Measurements from ENCODE around the gene RXRA.
A peak's percentile ranks its signal among the peaks of the same experiment; 100 is the strongest.

The RXRA gene

DNA sequence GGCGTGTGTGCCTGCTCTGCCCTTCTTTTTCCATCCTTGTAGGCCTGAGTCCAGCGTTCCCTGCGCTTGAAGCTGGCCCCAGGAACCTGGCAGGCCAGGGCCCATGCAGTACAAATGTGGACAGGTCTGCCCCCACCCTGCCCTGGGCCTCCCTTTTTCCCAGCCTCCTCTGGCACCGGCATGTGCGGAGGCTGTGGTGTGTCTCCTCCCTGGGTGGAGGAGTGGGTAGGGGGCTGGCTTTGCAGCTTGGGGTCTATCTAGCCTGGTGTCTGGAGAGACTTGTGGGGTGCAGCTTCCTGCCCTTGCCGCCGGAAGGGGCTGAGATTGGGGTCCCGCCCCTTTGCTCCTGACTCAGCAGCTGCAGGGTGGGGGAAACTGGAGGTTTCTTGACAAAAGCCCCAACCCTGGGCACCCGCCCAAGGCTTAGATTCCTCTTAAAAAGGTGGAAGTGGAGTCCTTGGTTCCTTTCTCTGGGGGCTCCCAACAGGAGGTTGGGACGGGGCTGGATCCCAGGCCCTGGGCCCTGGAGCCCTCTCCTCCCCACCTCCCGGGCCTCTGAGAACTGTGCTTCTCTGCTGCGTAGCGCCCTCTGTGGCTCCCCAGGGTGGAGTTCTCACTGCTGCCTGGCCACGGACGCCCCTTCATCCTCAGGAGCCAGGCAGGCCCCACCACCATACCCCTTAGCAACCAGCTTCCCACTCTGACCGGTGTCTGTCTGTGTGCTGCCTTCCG, 18.0 kb downstream of the RXRA start:
- Histone ChIP-seq H3K27ac (ENCODE audit: low read length) (no peak overlapping the region), H3K9me3 (ENCODE audit: insufficient read depth, low read length, severe bottlenecking) (no peaks in the 10 kb centered on the region), H3K79me2 (ENCODE audit: insufficient read depth, low read length) (peaks cover 2% of the 10 kb centered on the region; the same call in 1 of the 2 replicates), H2AFZ (ENCODE audit: low read depth, low read length) (no peak overlapping the region), H3K4me1 (ENCODE audit: insufficient read depth, low read length) (no peaks in the 10 kb centered on the region), H3K27me3 (ENCODE audit: insufficient read depth, low read length, poor library complexity) (no peaks in the 10 kb centered on the region), H4K20me1 (ENCODE audit: insufficient read depth, low read length) (peaks cover 86% of the 10 kb centered on the region), H3K9ac (ENCODE audit: low read depth, low read length) (no peak overlapping the region), H3K36me3 (ENCODE audit: insufficient read depth, low read length) (no peaks in the 10 kb centered on the region), H3K4me2 (ENCODE audit: insufficient read depth, low read length) (no peak overlapping the region), H3K4me3 (ENCODE audit: low read depth in 1 of 2, low read length in 2 of 2) (no peak overlapping the region)
- ATAC-seq (ENCODE audit: insufficient read depth, low read depth) (peak; percentile 58; the same call in 2 of the 3 replicates), DNase-seq (peak; percentile 32)
- TF ChIP-seq EZH2 (IDR thresholded peaks at IDR 0.05; ENCODE audit: borderline replicate concordance, low read depth, low read length, severe bottlenecking): no peak
- TF ChIP-seq, protein P1, sequence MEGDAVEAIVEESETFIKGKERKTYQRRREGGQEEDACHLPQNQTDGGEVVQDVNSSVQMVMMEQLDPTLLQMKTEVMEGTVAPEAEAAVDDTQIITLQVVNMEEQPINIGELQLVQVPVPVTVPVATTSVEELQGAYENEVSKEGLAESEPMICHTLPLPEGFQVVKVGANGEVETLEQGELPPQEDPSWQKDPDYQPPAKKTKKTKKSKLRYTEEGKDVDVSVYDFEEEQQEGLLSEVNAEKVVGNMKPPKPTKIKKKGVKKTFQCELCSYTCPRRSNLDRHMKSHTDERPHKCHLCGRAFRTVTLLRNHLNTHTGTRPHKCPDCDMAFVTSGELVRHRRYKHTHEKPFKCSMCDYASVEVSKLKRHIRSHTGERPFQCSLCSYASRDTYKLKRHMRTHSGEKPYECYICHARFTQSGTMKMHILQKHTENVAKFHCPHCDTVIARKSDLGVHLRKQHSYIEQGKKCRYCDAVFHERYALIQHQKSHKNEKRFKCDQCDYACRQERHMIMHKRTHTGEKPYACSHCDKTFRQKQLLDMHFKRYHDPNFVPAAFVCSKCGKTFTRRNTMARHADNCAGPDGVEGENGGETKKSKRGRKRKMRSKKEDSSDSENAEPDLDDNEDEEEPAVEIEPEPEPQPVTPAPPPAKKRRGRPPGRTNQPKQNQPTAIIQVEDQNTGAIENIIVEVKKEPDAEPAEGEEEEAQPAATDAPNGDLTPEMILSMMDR (IDR thresholded peaks at IDR 0.05; ENCODE audit: borderline replicate concordance, extremely low read depth, low read length, poor library complexity, severe bottlenecking): no peak

GRCh38 chr9:134344800-134345310, 18.6 kb downstream of the RXRA start:
- ATAC-seq (ENCODE audit: insufficient read depth, low read depth): no peak
- Histone ChIP-seq H3K36me3 (ENCODE audit: insufficient read depth, low read length) (no peaks in the 10 kb centered on the region), H3K27me3 (ENCODE audit: insufficient read depth, low read length, poor library complexity) (no peaks in the 10 kb centered on the region), H3K4me1 (ENCODE audit: insufficient read depth, low read length) (no peaks in the 10 kb centered on the region), H3K9me3 (ENCODE audit: insufficient read depth, low read length, severe bottlenecking) (no peaks in the 10 kb centered on the region), H3K27ac (ENCODE audit: low read length) (no peak overlapping the region), H4K20me1 (ENCODE audit: insufficient read depth, low read length) (peaks cover 83% of the 10 kb centered on the region), H3K4me2 (ENCODE audit: insufficient read depth, low read length) (no peak overlapping the region), H3K9ac (ENCODE audit: low read depth, low read length) (no peak overlapping the region), H2AFZ (ENCODE audit: low read depth, low read length) (no peak overlapping the region), H3K4me3 (ENCODE audit: low read depth in 1 of 2, low read length in 2 of 2) (no peak overlapping the region), H3K79me2 (ENCODE audit: insufficient read depth, low read length) (peaks cover 2% of the 10 kb centered on the region; the same call in 1 of the 2 replicates)
- TF ChIP-seq, protein P1 (IDR thresholded peaks at IDR 0.05; ENCODE audit: borderline replicate concordance, extremely low read depth, low read length, poor library complexity, severe bottlenecking): no peak
- no peak for TF ChIP-seq EZH2 (IDR thresholded peaks at IDR 0.05; ENCODE audit: borderline replicate concordance, low read depth, low read length, severe bottlenecking)
- no peak for DNase-seq

DNA sequence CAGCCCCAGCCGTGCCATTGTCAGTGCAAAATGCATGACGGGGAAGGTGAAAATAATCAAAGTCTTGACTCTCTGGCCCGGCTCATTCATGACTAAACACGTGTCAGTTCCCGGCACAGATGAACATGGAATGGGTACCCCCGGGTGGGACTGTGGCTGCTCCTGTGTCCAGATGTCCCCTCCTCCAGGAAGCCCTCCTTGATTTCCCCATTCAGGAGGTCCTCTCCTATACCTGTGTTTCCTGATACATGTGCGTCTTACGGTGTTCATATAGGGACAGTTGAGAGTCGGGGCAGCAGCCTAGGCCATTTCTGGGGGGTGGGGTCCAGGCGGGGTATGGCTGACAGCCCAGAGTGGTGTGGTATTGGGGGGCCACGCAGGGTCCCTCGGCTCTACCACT, 19.5 kb downstream of the RXRA start:
- Histone ChIP-seq H3K36me3 (ENCODE audit: insufficient read depth, low read length) (no peaks in the 10 kb centered on the region), H3K79me2 (ENCODE audit: insufficient read depth, low read length) (peaks cover 2% of the 10 kb centered on the region; the same call in 1 of the 2 replicates), H3K4me2 (ENCODE audit: insufficient read depth, low read length) (no peak overlapping the region), H3K4me3 (ENCODE audit: low read depth in 1 of 2, low read length in 2 of 2) (no peak overlapping the region), H3K9me3 (ENCODE audit: insufficient read depth, low read length, severe bottlenecking) (no peaks in the 10 kb centered on the region), H3K4me1 (ENCODE audit: insufficient read depth, low read length) (no peaks in the 10 kb centered on the region), H3K9ac (ENCODE audit: low read depth, low read length) (no peak overlapping the region), H3K27ac (ENCODE audit: low read length) (no peak overlapping the region), H2AFZ (ENCODE audit: low read depth, low read length) (no peak overlapping the region), H3K27me3 (ENCODE audit: insufficient read depth, low read length, poor library complexity) (no peaks in the 10 kb centered on the region), H4K20me1 (ENCODE audit: insufficient read depth, low read length) (peaks cover 83% of the 10 kb centered on the region)
- TF ChIP-seq EZH2 (IDR thresholded peaks at IDR 0.05; ENCODE audit: borderline replicate concordance, low read depth, low read length, severe bottlenecking): no peak
- TF ChIP-seq, protein P1 (IDR thresholded peaks at IDR 0.05; ENCODE audit: borderline replicate concordance, extremely low read depth, low read length, poor library complexity, severe bottlenecking): no peak
- ATAC-seq (ENCODE audit: insufficient read depth, low read depth): no peak
- no peak for DNase-seq
